DND-41 (cell line): ENCODE measurements around the gene LOX.

Experiments used
- ATAC-seq: fragments of 200-7000 bp; cut with Tn5 transposase; 3 replicates; pipeline ENCODE4 v1.9.1; 2021; ENCODE audit warnings: low read depth; ENCODE audit not compliant: insufficient read depth
- DNase-seq: peaks from one replicate; pipeline ENCODE4 v3.0.0-alpha.2; 2020
- H2AFZ ChIP-seq: 2 replicates; pipeline ENCODE4 v1.6.0; 2012; ENCODE audit warnings: low read depth, low read length
- H3K27ac ChIP-seq: 2 replicates; pipeline ENCODE4 v1.5.1; 2012; ENCODE audit warnings: low read length, inconsistent platforms
- H3K27me3 ChIP-seq: fragments of 200-600 bp; sonication (generic); 2 replicates; pipeline ENCODE4 v1.6.0; 2012; ENCODE audit warnings: low read length, mild to moderate bottlenecking, inconsistent platforms; ENCODE audit not compliant: insufficient read depth, poor library complexity
- H3K36me3 ChIP-seq: 2 replicates; pipeline ENCODE4 v1.5.1; 2012; ENCODE audit warnings: low read length, inconsistent platforms; ENCODE audit not compliant: insufficient read depth
- H3K4me1 ChIP-seq: 2 replicates; pipeline ENCODE4 v1.5.1; 2012; ENCODE audit warnings: mild to moderate bottlenecking, low read length; ENCODE audit not compliant: insufficient read depth
- H3K4me2 ChIP-seq: 2 replicates; pipeline ENCODE4 v1.6.0; 2012; ENCODE audit warnings: mild to moderate bottlenecking, moderate library complexity, low read length, inconsistent platforms; ENCODE audit not compliant: insufficient read depth
- H3K4me3 ChIP-seq, 2 experiments: fragments of 200-600 bp in 1 of 2; shearing (Covaris generic) in 1 of 2; 2 replicates each; pipeline ENCODE4 v1.5.1; 2012 to 2016; ENCODE audit warnings: inconsistent platforms in 2 of 2, low read length in 2 of 2, mild to moderate bottlenecking in 2 of 2, low read depth in 1 of 2, moderate library complexity in 1 of 2
- H3K79me2 ChIP-seq: 2 replicates; pipeline ENCODE4 v1.6.0; 2012; ENCODE audit warnings: low read length, inconsistent platforms; ENCODE audit not compliant: insufficient read depth
- H3K9ac ChIP-seq: 2 replicates; pipeline ENCODE4 v1.6.0; 2012; ENCODE audit warnings: low read depth, mild to moderate bottlenecking, inconsistent platforms, low read length, moderate library complexity
- H3K9me3 ChIP-seq: 2 replicates; pipeline ENCODE4 v1.5.1; 2012; ENCODE audit warnings: low read length, moderate library complexity, mild to moderate bottlenecking, inconsistent platforms; ENCODE audit not compliant: insufficient read depth, severe bottlenecking
- H4K20me1 ChIP-seq: 2 replicates; pipeline ENCODE4 v1.6.0; 2012; ENCODE audit warnings: low read length; ENCODE audit not compliant: insufficient read depth
- CTCF ChIP-seq: IDR thresholded peaks from 2 replicates; pipeline ENCODE4 v1.5.1; 2012; ENCODE audit warnings: borderline replicate concordance, low read length, moderate library complexity, mild to moderate bottlenecking; ENCODE audit not compliant: poor library complexity, severe bottlenecking; ENCODE audit errors: extremely low read depth
- EZH2 ChIP-seq: IDR thresholded peaks from 3 replicates; pipeline ENCODE4 v1.6.1; 2012; ENCODE audit warnings: borderline replicate concordance, low read depth, mild to moderate bottlenecking, moderate library complexity, low read length, inconsistent platforms; ENCODE audit not compliant: severe bottlenecking

Gene LOX

DNA sequence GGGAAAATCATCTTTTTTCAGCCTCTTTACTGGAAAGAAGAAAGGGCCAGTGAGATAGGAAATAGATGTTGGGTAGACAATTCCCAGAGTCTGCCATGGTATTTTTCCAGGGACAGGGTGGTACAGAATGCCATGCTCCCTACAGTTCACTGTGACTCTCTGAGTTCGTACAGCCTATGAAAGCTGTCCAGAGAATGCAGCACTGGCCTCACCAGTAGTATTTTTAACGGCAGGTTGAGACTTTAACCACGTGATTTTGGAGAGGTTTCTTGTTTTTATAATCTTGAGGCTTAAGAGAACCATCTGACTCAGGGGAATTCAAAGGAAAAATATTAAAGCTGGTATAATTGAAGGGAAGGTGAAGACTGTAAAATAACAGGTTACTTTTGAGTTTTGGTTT, 41.1 kb upstream of the LOX start:
- H2AFZ ChIP-seq, result no peak overlapping the region
- no peak overlapping the region for H3K27ac ChIP-seq
- no peaks in the 10 kb centered on the region for H3K4me1 ChIP-seq
- H3K79me2 ChIP-seq, result no peaks in the 10 kb centered on the region
- no peak overlapping the region for H3K9ac ChIP-seq
- H3K9me3 ChIP-seq, result no peaks in the 10 kb centered on the region
- no peaks in the 10 kb centered on the region for H3K27me3 ChIP-seq
- no peak for DNase-seq
- no peak overlapping the region for H3K4me2 ChIP-seq
- TF ChIP-seq CTCF, result no peak
- no peak for TF ChIP-seq EZH2
- H4K20me1 ChIP-seq, result no peaks in the 10 kb centered on the region
- H3K36me3 ChIP-seq, result no peaks in the 10 kb centered on the region
- H3K4me3 ChIP-seq, result no peak overlapping the region
- ATAC-seq, result no peak

DNA sequence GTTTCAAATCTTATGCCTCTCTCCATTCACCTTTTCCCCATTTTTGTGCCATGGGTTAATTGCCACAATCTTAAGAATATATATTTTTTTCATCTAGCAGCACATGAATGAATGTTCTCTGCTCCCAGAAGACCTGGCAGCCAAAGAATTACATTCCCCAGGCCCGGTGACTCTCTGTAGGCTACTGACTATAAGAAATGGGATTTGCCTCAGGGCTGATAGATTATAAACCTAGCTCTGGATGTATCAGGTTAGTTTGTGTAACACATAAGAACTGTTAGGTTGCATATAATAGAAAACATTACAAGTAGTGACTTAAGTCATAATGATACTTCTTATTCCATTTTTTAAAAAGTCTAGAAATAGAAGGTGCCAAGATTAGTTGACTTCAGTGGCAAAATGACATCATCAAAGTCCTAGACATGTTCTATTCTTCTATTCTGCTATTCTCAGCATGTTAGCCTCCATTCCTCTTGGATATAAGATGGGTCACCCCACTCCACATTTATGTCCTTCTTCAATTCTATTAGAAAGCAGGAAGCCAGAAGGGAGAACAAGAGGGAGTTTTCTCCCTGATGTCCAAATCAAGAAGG, 40.4 kb upstream of the LOX start:
- Histone ChIP-seq H3K27me3 (no peaks in the 10 kb centered on the region), H2AFZ (no peak overlapping the region), H3K4me2 (no peak overlapping the region), H3K9me3 (no peaks in the 10 kb centered on the region), H3K9ac (no peak overlapping the region), H3K4me1 (no peaks in the 10 kb centered on the region), H3K4me3 (no peak overlapping the region), H3K36me3 (no peaks in the 10 kb centered on the region), H3K79me2 (no peaks in the 10 kb centered on the region), H4K20me1 (no peaks in the 10 kb centered on the region), H3K27ac (no peak overlapping the region)
- DNase-seq (no peak), ATAC-seq (no peak)
- TF ChIP-seq CTCF (no peak), EZH2 (no peak)

GRCh38 chr5:122114501-122114900, 36.4 kb upstream of the LOX start:
- no peaks in the 10 kb centered on the region for H3K9me3 ChIP-seq
- H3K4me1 ChIP-seq, result no peaks in the 10 kb centered on the region
- DNase-seq (no peak), ATAC-seq (no peak)
- no peak for TF ChIP-seq EZH2
- no peak for TF ChIP-seq CTCF
- no peak overlapping the region for H3K9ac ChIP-seq
- no peak overlapping the region for H3K4me3 ChIP-seq
- H3K4me2 ChIP-seq, result no peak overlapping the region
- H4K20me1 ChIP-seq, result no peaks in the 10 kb centered on the region
- no peak overlapping the region for H2AFZ ChIP-seq
- no peak overlapping the region for H3K27ac ChIP-seq
- H3K27me3 ChIP-seq, result no peaks in the 10 kb centered on the region
- no peaks in the 10 kb centered on the region for H3K79me2 ChIP-seq
- no peaks in the 10 kb centered on the region for H3K36me3 ChIP-seq
